ENCODE data around the gene TBCA.

TBCA gene

DNA sequence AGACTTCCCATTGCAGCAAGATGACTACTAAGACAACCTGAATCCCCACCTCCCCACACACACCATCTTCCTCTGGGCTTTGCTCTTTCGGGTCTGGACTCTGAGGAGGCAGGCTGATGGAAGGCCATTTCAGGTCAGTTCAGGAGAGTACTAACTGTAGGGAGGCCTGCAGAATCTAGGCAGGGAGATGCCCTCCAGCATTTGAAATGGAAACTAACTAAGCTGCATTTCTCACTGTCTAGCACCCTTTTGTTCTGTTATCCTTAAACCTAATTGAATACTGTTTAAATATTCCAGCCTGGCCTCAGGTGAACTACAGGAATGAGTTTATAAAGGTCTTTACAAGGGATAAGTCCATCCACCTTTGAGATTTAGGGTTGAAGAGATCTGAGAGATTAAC lies 4.9 kb upstream of the TBCA start:
- Histone ChIP-seq H2AFZ (ENCODE audit: low read depth, low read length) (no peak overlapping the region), H3K27me3 (ENCODE audit: insufficient read depth, low read length) (peaks cover 3% of the 10 kb centered on the region), H3K36me3 (ENCODE audit: insufficient read depth, low read length) (no peaks in the 10 kb centered on the region), H3K4me1 (ENCODE audit: insufficient read depth, low read length) (no peaks in the 10 kb centered on the region), H3K4me3 (ENCODE audit: low read length) (no peak overlapping the region), H3K9me3 (ENCODE audit: low read length) (no peaks in the 10 kb centered on the region)

DNA sequence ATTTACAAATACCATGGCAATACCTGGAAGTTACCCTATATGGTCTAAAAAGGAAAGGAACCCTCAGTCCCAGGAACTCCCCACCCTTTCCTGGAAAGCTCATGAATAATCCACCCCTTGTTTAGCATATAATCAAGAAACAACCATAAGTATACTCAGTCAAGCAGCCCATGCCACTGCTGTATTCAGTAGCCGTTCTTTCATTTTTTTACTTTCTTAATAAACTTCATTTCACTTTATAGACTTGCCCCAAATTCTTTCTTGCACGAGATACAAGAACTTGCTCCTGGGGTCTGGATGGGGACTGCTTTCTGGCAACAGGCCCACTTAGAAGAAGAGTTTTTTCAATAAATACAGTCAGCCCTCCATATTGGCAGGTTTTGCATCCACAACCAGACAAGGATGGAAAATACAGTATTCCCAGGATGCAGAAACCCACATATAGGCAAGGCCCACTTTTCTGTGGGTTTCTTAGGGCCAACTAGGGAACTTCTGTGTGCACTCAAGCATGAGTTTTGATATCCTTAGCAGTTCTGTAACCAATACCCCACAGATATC lies 2.8 kb upstream of the TBCA start:
- peaks cover 15% of the 10 kb centered on the region for H3K4me1 ChIP-seq (ENCODE audit: insufficient read depth, low read length)

DNA sequence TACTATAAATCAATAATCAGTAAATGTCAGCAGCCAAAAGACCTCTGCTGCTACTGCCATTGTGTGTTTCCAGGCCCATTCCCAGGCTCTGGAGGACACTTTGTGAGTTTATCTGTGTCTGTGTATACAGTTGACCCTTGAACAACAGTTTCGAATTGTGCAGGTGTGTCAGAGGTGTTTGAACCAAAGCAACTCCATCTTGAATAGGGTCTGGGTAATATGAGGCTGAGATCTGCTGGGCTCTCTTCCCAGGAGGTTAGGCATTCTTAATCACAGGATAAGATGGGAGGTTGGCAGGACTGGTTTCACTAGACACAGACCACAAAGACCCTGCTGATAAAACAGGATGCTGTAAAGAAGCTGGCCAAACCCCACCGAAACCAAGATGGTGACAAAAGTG lies 2.3 kb upstream of the TBCA start:
- Histone ChIP-seq H3K4me3 (ENCODE audit: low read length) (no peak overlapping the region), H2AFZ (ENCODE audit: low read depth, low read length) (no peak overlapping the region), H3K9me3 (ENCODE audit: low read length) (no peaks in the 10 kb centered on the region), H3K4me1 (ENCODE audit: insufficient read depth, low read length) (peaks cover 21% of the 10 kb centered on the region), H3K27me3 (ENCODE audit: insufficient read depth, low read length) (peaks cover 3% of the 10 kb centered on the region), H3K36me3 (ENCODE audit: insufficient read depth, low read length) (no peaks in the 10 kb centered on the region)

More for the DNA sequence above, 2.8 kb upstream of the TBCA start:
- H3K27me3 ChIP-seq (ENCODE audit: insufficient read depth, low read length): peaks cover 3% of the 10 kb centered on the region
- H3K4me3 ChIP-seq (ENCODE audit: low read length): no peak overlapping the region
- no peak overlapping the region for H2AFZ ChIP-seq (ENCODE audit: low read depth, low read length)
- no peaks in the 10 kb centered on the region for H3K9me3 ChIP-seq (ENCODE audit: low read length)
- no peaks in the 10 kb centered on the region for H3K36me3 ChIP-seq (ENCODE audit: insufficient read depth, low read length)

GRCh38 chr5:77777911-77778310 lies 1.8 kb upstream of the TBCA start:
- H3K27me3 ChIP-seq (ENCODE audit: insufficient read depth, low read length): peaks cover 2% of the 10 kb centered on the region
- no peaks in the 10 kb centered on the region for H3K36me3 ChIP-seq (ENCODE audit: insufficient read depth, low read length)
- H3K9me3 ChIP-seq (ENCODE audit: low read length): no peaks in the 10 kb centered on the region
- H2AFZ ChIP-seq (ENCODE audit: low read depth, low read length): no peak overlapping the region
- no peak overlapping the region for H3K4me3 ChIP-seq (ENCODE audit: low read length)
- H3K4me1 ChIP-seq (ENCODE audit: insufficient read depth, low read length): peaks cover 26% of the 10 kb centered on the region

DNA sequence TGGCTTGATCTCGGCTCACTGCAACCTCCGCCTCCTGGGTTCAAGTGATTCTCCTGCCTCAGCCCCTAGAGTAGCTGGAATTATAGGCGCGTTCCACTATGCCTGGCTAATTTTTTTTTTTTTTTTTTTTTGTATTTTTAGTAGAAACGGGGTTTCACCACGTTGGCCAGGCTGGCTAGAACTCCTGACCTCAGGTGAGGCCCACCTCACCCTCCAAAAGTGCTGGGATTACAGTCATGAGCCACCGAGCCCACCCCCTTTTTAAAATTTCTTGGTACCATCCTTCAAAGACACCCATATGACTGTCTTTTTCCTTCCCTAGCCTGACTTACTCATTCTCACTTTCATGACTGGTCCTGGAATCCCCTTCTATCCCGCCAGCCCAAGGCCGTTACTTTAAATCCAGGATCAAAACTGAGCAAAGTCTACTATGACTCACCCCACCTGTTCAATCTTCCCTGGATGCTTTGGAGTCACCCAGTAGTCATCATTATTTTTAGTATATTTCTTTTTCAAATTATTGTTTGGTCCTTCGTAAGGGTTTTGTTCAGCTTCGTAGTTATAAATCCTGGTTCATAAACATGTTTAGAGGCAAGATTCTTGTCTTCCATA lies 1.2 kb upstream of the TBCA start:
- Histone ChIP-seq H3K36me3 (ENCODE audit: insufficient read depth, low read length) (no peaks in the 10 kb centered on the region), H3K4me3 (ENCODE audit: low read length) (no peak overlapping the region), H3K4me1 (ENCODE audit: insufficient read depth, low read length) (peaks cover 27% of the 10 kb centered on the region), H3K9me3 (ENCODE audit: low read length) (no peaks in the 10 kb centered on the region), H3K27me3 (ENCODE audit: insufficient read depth, low read length) (no peaks in the 10 kb centered on the region), H2AFZ (ENCODE audit: low read depth, low read length) (no peak overlapping the region)

GRCh38 chr5:77776554-77777206 lies 541 bp upstream of the TBCA start:
- peak overlapping the region; percentile 24 for H2AFZ ChIP-seq (ENCODE audit: low read depth, low read length)
- peaks cover under 1% of the 10 kb centered on the region for H3K36me3 ChIP-seq (ENCODE audit: insufficient read depth, low read length)
- H3K4me3 ChIP-seq (ENCODE audit: low read length): peak overlapping the region; percentile 75
- H3K9me3 ChIP-seq (ENCODE audit: low read length): no peaks in the 10 kb centered on the region
- no peaks in the 10 kb centered on the region for H3K27me3 ChIP-seq (ENCODE audit: insufficient read depth, low read length)
- H3K4me1 ChIP-seq (ENCODE audit: insufficient read depth, low read length): peaks cover 27% of the 10 kb centered on the region

- H3K9me3 ChIP-seq (ENCODE audit: low read length): peaks cover 2% of the 10 kb centered on the region
- no peaks in the 10 kb centered on the region for H3K27me3 ChIP-seq (ENCODE audit: insufficient read depth, low read length)
- peak overlapping the region; percentile 75 for H3K4me3 ChIP-seq (ENCODE audit: low read length)
- peak overlapping the region; percentile 24 for H2AFZ ChIP-seq (ENCODE audit: low read depth, low read length)
- H3K4me1 ChIP-seq (ENCODE audit: insufficient read depth, low read length): peaks cover 27% of the 10 kb centered on the region
- H3K36me3 ChIP-seq (ENCODE audit: insufficient read depth, low read length): peaks cover 11% of the 10 kb centered on the region
Measured at GRCh38 chr5:77774981-77775789, 954 bp downstream of the TBCA start.

GRCh38 chr5:77773734-77774280 lies 2.3 kb downstream of the TBCA start:
- H3K4me3 ChIP-seq (ENCODE audit: low read length): peak overlapping the region; percentile 75
- peaks cover 27% of the 10 kb centered on the region for H3K4me1 ChIP-seq (ENCODE audit: insufficient read depth, low read length)
- peaks cover 21% of the 10 kb centered on the region for H3K36me3 ChIP-seq (ENCODE audit: insufficient read depth, low read length)
- H2AFZ ChIP-seq (ENCODE audit: low read depth, low read length): no peak overlapping the region
- peaks cover 3% of the 10 kb centered on the region for H3K9me3 ChIP-seq (ENCODE audit: low read length)
- H3K27me3 ChIP-seq (ENCODE audit: insufficient read depth, low read length): no peaks in the 10 kb centered on the region

GRCh38 chr5:77772729-77773128 lies 3.4 kb downstream of the TBCA start:
- Histone ChIP-seq H3K9me3 (ENCODE audit: low read length) (peaks cover 4% of the 10 kb centered on the region), H3K36me3 (ENCODE audit: insufficient read depth, low read length) (peaks cover 29% of the 10 kb centered on the region), H3K4me3 (ENCODE audit: low read length) (no peak overlapping the region), H2AFZ (ENCODE audit: low read depth, low read length) (no peak overlapping the region), H3K4me1 (ENCODE audit: insufficient read depth, low read length) (peaks cover 27% of the 10 kb centered on the region), H3K27me3 (ENCODE audit: insufficient read depth, low read length) (no peaks in the 10 kb centered on the region)

DNA sequence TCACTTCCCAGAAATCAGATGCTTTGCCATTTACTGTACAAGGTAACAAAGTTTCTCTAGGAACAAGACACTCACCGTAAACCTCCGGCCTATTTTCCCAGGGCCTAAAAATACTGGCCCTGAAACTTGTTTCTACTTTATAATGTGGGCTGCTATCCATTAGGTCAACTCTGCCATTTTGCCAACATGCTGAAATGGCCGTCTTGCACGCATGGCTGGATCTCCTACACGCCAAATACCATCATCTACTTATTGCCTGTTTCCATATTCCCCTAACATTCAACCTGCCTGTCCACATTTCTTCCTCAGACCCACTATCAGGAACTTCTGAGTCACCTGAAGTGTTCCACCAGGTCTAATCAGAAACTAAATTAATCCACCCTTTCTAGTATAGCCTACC lies 4.7 kb downstream of the TBCA start:
- peaks cover 27% of the 10 kb centered on the region for H3K4me1 ChIP-seq (ENCODE audit: insufficient read depth, low read length)
- H2AFZ ChIP-seq (ENCODE audit: low read depth, low read length): no peak overlapping the region
- H3K27me3 ChIP-seq (ENCODE audit: insufficient read depth, low read length): no peaks in the 10 kb centered on the region
- peaks cover 9% of the 10 kb centered on the region for H3K9me3 ChIP-seq (ENCODE audit: low read length)
- peaks cover 33% of the 10 kb centered on the region for H3K36me3 ChIP-seq (ENCODE audit: insufficient read depth, low read length)
- H3K4me3 ChIP-seq (ENCODE audit: low read length): no peak overlapping the region

GRCh38 chr5:77770293-77771005 lies 5.7 kb downstream of the TBCA start:
- Histone ChIP-seq H3K9me3 (ENCODE audit: low read length) (peaks cover 10% of the 10 kb centered on the region), H3K4me3 (ENCODE audit: low read length) (no peak overlapping the region), H3K36me3 (ENCODE audit: insufficient read depth, low read length) (peaks cover 35% of the 10 kb centered on the region), H3K4me1 (ENCODE audit: insufficient read depth, low read length) (peaks cover 27% of the 10 kb centered on the region), H3K27me3 (ENCODE audit: insufficient read depth, low read length) (no peaks in the 10 kb centered on the region), H2AFZ (ENCODE audit: low read depth, low read length) (no peak overlapping the region)

DNA sequence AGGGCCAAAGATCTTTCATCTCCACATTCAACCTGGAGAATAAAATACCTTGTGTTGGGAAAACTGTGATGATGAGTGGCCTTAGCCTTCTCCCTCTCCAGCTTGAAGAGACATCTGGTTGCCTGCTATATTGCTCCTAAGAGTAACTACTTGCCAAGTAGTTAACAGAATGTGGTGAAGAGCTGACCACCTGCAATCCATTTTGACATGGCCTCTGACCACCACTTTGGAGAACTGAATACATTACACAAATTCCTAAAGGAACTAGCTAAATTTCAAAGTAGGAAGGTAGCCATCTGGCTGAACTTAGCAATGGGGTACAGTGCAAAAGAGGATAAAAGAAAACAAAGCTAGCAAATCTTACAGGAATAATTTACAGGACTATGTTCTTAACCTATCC lies 7.2 kb downstream of the TBCA start:
- Histone ChIP-seq H3K4me3 (ENCODE audit: low read length) (no peak overlapping the region), H3K9me3 (ENCODE audit: low read length) (peaks cover 12% of the 10 kb centered on the region), H2AFZ (ENCODE audit: low read depth, low read length) (no peak overlapping the region), H3K4me1 (ENCODE audit: insufficient read depth, low read length) (peaks cover 12% of the 10 kb centered on the region), H3K27me3 (ENCODE audit: insufficient read depth, low read length) (no peaks in the 10 kb centered on the region), H3K36me3 (ENCODE audit: insufficient read depth, low read length) (peaks cover 38% of the 10 kb centered on the region)
